ENCODE data around the gene CDH18.

- TF ChIP-seq MYC (CRISPR knock-in tag; IDR thresholded peaks at IDR 0.05; ENCODE audit: borderline replicate concordance) (no peak), SALL2 (CRISPR knock-in tag; IDR thresholded peaks at IDR 0.05) (no peak)
These were observed 368.4 kb downstream of the CDH18 start for GRCh38 chr5:19619571-19619970.
